Ascending aorta (tissue), 2 donors: ENCODE data around the gene CPLANE2. TPM values are rescaled to one million over a fixed set of nuclear protein-coding genes. Genes with fewer than 3 reads are reported as not detected.
"Not testable (repeated sequence)": the region's sequence is repeated elsewhere in the genome, so short reads cannot be mapped to it uniquely, and the experiment has no call there.

Experiments used
- DNase-seq, 2 donors: peaks; one replicate each; pipeline ENCODE4 v3.0.0-alpha.2; 2019; ENCODE audit warnings: low spot score in 2 of 2
- H3K27ac ChIP-seq, 2 donors: fragments of 200-600 bp; sonication (generic); one replicate each; pipeline ENCODE4 v1.5.1; 2016 to 2017; ENCODE audit warnings: mild to moderate bottlenecking in 1 of 2
- H3K27me3 ChIP-seq: fragments of 200-600 bp; sonication (generic); one replicate; pipeline ENCODE4 v1.5.1; 2017
- H3K36me3 ChIP-seq, 2 donors: fragments of 200-600 bp; sonication (generic); one replicate each; pipeline ENCODE4 v1.5.1; 2016
- H3K4me1 ChIP-seq, 2 donors: fragments of 200-600 bp; sonication (generic); one replicate each; pipeline ENCODE4 v1.5.1; 2016 to 2017; ENCODE audit warnings: mild to moderate bottlenecking in 1 of 2
- H3K4me3 ChIP-seq, 2 donors: fragments of 200-600 bp; sonication (generic); one replicate each; pipeline ENCODE4 v1.5.1; 2016 to 2017; ENCODE audit warnings: mild to moderate bottlenecking in 1 of 2
- H3K9me3 ChIP-seq, 2 donors: fragments of 200-600 bp; sonication (generic); one replicate each; pipeline ENCODE4 v1.5.1; 2016
- intact Hi-C: fragments of 100-400 bp; cut with DNase I; formaldehyde crosslinking; loops from one replicate; pipeline ENCODE4 v1.15.1; 2023
- total RNA-seq: library from RNA; depleted of rRNA; stranded (reverse); fragments of >200 nt; gene quantifications from one replicate; pipeline ENCODE4 v1.1.0, GENCODE V29; 2016
- TF ChIP-seq, protein P1 (sequence below), 3 experiments: fragments of 200-600 bp in 2 of 3; fragments of 450-650 bp in 1 of 3; sonication (generic) in 2 of 3; IDR thresholded peaks; one replicate each; pipeline ENCODE4 v1.5.1; 2016 to 2019; ENCODE audit warnings: antibody characterized with exemption in 3 of 3, mild to moderate bottlenecking in 1 of 3, moderate library complexity in 1 of 3

The CPLANE2 gene
- total RNA-seq, 1 donor from 2014 or later = not detected

DNA sequence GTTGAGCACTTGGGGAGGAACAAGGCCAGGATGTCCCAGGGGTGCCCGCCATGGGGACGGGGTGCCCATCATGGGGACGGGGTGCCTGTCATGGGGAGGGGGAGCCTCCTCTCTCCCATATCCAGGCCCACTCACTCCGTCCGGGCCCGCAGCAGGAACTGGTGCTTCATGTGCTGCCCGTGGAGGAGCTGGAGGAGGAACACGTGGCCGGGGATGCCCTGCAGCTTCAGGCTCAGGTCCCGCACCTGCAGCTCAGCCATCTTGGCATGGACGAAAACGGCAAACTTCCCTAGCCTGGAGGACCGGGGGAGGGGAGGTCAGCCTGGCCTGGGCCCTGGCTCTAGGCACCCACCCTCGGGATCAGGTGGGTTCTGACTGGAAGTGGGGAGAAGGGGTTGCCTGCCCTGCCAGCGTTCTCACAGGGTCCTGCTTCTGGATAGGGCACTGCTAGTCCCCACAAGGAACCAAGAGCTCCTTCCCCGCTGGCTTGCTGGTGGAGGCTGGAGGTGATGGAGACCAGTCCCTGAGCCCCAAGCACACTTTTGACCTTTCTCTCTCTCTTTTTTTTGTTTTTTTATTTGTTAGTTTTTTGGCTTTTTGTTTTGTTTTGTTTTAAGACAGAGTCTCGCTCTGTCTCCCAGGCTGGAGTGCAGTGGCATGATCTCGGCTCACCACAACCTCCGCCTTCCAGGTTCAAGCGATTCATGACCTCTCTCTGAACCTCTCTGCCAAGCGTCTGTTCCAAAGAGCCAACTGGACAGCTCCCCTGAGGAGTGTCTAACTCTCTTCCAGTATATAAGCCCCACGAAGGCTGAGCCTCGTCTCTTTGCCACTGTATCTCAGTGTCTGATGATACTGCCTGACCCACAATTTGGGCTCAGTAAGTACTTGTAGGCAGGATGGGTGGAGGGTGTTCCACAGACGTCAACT is 34.4 kb downstream of the CPLANE2 start:
- DNase-seq = no peak
- Histone ChIP-seq H3K27ac (no peak overlapping the region), H3K4me3 (no peak overlapping the region), H3K9me3 (no peaks in the 10 kb centered on the region), H3K27me3 (no peaks in the 10 kb centered on the region), H3K36me3 (no peaks in the 10 kb centered on the region), H3K4me1 (peaks cover 12% of the 10 kb centered on the region in 2 donors)
- TF ChIP-seq, protein P1, sequence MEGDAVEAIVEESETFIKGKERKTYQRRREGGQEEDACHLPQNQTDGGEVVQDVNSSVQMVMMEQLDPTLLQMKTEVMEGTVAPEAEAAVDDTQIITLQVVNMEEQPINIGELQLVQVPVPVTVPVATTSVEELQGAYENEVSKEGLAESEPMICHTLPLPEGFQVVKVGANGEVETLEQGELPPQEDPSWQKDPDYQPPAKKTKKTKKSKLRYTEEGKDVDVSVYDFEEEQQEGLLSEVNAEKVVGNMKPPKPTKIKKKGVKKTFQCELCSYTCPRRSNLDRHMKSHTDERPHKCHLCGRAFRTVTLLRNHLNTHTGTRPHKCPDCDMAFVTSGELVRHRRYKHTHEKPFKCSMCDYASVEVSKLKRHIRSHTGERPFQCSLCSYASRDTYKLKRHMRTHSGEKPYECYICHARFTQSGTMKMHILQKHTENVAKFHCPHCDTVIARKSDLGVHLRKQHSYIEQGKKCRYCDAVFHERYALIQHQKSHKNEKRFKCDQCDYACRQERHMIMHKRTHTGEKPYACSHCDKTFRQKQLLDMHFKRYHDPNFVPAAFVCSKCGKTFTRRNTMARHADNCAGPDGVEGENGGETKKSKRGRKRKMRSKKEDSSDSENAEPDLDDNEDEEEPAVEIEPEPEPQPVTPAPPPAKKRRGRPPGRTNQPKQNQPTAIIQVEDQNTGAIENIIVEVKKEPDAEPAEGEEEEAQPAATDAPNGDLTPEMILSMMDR (IDR thresholded peaks at IDR 0.05) = no peak
- intact Hi-C loops = no loop called here

GRCh38 chr1:16199700-16200099 is 37.3 kb downstream of the CPLANE2 start:
- no peak for DNase-seq
- H3K9me3 ChIP-seq = no peaks in the 10 kb centered on the region
- TF ChIP-seq, protein P1 (IDR thresholded peaks at IDR 0.05) = no peak
- no peaks in the 10 kb centered on the region for H3K27me3 ChIP-seq
- intact Hi-C loops = no loop called here
- H3K36me3 ChIP-seq = no peaks in the 10 kb centered on the region
- no peak overlapping the region for H3K4me3 ChIP-seq
- H3K27ac ChIP-seq = no peak overlapping the region
- H3K4me1 ChIP-seq = peaks cover 0 to 4% of the 10 kb centered on the region in 2 donors

- no peaks in the 10 kb centered on the region for H3K27me3 ChIP-seq
- TF ChIP-seq, protein P1 (IDR thresholded peaks at IDR 0.05) = no peak
- H3K4me1 ChIP-seq = peaks cover 0 to 4% of the 10 kb centered on the region in 2 donors
- no peaks in the 10 kb centered on the region for H3K9me3 ChIP-seq
- DNase-seq = no peak
- no peak overlapping the region for H3K4me3 ChIP-seq
- H3K27ac ChIP-seq = peak overlapping the region in 1 of 2 donors; percentile 4
- H3K36me3 ChIP-seq = no peaks in the 10 kb centered on the region
- intact Hi-C loops = no loop called here
Measured at GRCh38 chr1:16199157-16199501, 37.9 kb downstream of the CPLANE2 start.

DNA sequence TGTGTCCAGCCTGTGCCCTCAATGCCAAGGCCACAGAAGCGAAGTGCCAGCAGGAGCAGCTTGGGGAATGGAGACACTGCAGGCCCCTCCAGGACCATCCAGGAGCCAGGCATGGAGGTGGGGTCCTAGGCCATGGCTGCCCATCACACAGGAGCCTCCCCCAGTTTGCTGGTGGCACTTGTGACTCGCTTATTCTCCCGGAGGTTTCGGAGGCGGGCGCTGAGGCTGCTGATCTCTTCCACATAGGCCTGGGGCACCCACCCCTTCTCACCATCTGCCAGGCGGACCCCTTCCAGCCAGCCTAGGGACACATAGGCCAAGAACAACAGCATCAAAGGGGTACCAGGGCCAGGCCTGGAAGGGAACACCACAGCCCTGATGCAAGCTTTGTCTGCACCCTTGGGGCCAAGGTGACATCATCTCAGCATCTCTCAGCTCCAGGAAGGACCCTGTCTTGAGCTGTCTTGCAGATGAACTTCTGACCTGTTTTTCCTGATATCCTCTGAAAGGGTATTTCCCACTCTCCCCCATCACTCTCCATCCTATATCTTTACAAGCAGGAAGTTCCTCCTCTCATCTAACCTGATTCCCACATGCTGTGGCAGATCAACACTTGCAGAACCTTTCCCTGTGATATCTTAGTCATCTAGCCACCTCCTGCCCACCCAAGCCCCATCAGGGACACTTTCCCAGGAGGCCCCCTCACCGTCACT is 38.4 kb downstream of the CPLANE2 start:
- Histone ChIP-seq H3K9me3 (no peaks in the 10 kb centered on the region), H3K36me3 (no peaks in the 10 kb centered on the region), H3K27ac (peak overlapping the region in 1 of 2 donors; percentile 4), H3K27me3 (no peaks in the 10 kb centered on the region), H3K4me1 (peaks cover 0 to 4% of the 10 kb centered on the region in 2 donors), H3K4me3 (no peak overlapping the region)
- TF ChIP-seq, protein P1 (IDR thresholded peaks at IDR 0.05) = no peak
- no peak for DNase-seq
- intact Hi-C loops = no loop called here

DNA sequence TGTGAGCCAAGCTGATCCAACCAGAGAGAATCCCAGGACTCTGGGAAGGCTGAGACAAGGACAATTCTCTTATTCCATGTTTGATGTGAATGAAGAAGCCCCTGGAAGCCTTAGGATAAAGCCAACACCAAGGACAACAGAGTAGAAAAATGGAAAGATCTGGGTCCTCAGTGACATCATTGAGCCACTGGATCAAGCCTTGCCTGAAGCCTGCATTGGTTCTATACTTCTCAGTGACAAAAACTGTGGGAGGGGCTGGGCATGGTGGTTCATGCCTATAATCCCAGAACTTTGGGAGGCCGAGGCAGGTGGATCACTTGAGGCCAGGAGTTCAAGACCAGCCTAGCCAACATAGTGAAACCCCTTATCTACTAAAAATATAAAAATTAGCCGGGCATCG is 40.1 kb downstream of the CPLANE2 start:
- H3K4me1 ChIP-seq = peaks cover 0 to 8% of the 10 kb centered on the region in 2 donors
- H3K27me3 ChIP-seq = no peaks in the 10 kb centered on the region
- TF ChIP-seq, protein P1 (IDR thresholded peaks at IDR 0.05) = no peak
- H3K9me3 ChIP-seq = no peaks in the 10 kb centered on the region
- no peaks in the 10 kb centered on the region for H3K36me3 ChIP-seq
- H3K27ac ChIP-seq = no peak overlapping the region
- intact Hi-C loops = no loop called here
- no peak for DNase-seq
- H3K4me3 ChIP-seq = no peak overlapping the region

- peaks cover 4 to 13% of the 10 kb centered on the region in 2 donors for H3K4me1 ChIP-seq
- H3K27ac ChIP-seq, intact Hi-C loops: not testable (repeated sequence)
Measured at GRCh38 chr1:16196139-16196538, 40.8 kb downstream of the CPLANE2 start.

More at GRCh38 chr1:16196139-16196538, 40.8 kb downstream of the CPLANE2 start:
- not testable (repeated sequence) for H3K27me3 ChIP-seq, H3K4me3 ChIP-seq, H3K36me3 ChIP-seq, H3K9me3 ChIP-seq, DNase-seq
